ENCODE measurements around the gene OGFOD1.

Gene OGFOD1

DNA sequence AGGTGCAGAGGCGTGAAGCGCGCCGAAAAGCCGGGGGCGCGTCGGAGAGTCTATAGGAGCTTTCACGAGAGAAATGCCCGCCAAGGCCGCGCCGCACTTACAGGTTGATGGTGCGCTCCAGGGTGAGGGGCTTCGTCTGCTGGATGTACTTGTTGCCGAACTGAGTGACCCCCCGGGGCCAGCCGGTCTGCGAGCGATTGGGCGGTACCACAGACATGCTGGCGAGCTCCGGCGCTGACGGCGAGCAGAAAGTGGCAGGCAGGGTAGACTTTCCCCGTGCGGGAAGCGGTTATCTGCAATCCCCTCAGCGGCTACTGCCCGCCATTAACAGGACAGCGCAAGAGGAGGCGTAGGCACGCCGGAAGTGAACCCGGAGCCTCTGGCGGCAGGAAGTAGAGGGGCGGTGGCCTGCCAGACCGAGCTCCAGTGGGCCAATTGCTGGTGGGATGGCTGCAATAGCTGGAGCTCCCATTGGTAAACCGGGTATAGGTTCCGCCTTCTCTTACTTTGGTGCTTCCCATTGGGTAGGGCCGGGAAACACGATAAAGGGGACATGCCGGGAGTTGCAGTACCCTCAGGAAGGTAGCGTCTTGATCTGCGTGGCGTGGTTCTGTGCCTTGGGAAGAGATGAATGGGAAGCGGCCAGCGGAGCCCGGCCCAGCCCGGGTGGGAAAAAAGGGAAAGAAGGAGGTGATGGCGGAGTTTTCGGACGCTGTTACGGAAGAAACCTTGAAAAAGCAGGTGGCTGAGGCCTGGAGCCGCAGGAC is at the start of gene OGFOD1, which contains the start of gene NUDT21:
TSS of gene OGFOD1 (plus strand) at position 569 of the 767 bp plus-strand sequence. CDS start at position 628, 59 bp downstream.
TSS of gene NUDT21 (minus strand) at position 347 of the 767 bp plus-strand sequence. CDS start at position 217, 130 bp downstream.
- peak; percentile 94 to 98 for DNase-seq

DNA sequence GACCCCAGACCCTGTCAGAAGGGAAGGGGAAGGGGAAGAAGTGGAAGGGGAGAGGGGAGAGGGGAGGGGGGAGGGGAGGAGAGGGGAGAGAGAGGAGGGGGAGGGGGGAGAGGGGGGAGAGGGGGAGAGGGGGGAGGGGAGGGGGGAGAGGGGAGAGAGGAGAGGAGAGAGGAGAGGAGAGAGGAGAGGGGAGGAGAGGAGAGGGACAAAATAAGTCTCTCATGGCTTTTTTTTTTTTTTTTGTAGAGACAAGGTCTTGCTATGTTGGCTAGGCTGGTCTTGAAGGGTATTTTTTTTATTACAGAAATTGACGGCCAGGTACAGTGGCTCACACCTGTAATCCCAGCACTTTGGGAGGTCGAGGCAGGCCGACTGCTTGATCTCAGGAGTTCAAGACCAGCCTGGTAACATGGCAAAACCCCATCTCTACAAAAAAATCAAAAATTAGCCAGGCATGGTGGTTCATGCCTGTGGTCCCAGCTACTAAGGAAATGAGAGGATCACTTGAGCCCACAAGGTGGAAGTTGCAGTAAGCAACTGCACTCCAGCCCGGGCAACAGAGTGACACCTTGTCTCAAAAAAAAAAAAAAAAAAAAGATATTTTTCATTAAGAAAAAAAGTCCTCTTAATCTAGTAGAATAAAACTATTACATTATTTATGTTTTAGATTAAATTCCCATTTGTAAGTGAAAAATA is 45.2 kb upstream of the OGFOD1 start:
- DNase-seq = no peak

DNA sequence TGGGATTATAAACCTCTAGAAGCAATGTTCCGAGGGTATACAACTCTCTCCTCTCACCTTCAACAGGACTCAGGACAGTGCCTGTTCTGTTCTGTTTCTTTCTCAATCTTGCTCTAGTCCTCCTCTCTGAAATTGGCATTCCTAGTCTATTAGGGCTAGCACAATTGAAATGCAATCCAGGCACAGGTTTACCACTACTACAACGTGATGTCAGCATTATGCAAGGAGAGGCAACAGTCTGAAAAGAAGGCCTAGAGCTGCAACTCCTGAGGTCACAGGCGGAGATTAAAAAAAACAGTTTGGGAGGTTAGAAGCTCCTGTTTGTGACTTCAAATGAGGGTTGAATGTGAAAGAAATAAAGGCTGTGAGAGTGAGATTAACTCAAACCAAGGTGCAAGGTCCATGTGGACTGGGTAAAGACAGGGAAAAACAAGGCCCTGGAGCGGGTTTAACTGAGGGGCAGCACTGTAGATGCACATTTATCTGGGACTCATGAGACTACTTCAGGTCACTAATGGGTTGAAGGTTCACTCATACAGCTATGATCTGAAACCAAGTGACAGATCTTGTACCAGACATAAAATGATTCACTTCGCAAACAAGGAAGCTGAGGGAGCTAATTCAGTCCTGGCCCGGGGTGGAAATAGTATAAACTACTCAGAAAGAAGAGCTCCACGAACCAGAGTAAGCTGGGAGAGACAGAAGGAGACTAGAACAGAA is 42.8 kb upstream of the OGFOD1 start:
- DNase-seq = no peak

DNA sequence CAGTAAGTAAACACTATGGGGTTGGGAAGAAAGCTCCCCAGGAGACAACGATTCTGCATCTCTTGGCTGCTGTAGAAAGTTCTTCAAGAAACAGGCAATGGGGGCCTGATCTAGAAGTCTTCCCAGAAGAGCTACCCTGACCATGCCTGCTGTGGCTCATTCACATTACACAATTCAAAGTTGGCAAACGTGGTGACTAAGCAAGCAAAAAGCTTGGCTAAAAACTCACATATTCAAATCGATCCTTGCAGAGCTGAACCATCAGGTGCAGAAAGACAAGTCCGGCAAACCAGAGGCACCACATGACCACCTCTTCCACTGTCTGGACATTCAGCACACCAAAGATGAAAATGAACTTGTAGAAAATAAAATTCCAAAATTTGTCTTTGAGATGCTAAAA is 42.2 kb upstream of the OGFOD1 start:
- peak in 1 of 2 donors; percentile 61 for DNase-seq

DNA sequence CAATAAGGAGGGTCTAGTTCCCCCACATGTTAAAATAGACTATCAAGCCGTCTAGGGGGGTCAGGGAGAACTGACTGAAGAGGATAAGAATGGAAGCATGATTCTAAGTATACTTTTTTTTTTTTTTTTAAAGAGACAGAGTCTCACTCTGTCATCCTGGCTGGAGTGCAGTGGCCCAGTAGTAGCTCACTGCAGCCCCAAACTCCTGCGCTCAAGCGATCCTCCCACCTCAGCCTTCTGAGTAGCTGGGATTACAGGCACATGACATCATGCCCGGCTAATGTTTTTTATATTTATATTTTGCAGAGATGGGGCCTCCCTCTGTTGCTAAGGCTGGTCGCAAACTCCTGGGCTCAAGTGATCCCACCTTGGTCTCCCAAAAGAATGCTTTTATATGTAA is 40.2 kb upstream of the OGFOD1 start:
- DNase-seq = no peak

DNA sequence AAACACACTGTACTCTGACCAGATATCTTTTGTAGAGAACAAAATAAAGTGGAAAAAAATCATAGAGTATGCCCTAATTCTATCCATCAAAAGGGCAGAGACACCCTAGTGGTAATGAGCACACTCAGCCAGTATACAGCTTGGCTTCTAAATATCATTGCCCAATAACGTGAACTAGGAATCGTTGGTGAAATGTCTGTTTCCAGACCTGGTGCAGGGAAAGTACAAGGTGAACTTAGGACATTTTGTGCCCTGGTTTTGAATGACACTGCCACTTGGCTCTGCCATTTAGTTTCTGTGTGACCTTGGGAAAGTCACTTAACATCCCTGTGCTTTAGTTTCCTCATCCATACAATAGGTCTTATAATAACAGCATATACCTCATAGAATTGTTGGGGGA is 39.7 kb upstream of the OGFOD1 start:
- DNase-seq = no peak

DNA sequence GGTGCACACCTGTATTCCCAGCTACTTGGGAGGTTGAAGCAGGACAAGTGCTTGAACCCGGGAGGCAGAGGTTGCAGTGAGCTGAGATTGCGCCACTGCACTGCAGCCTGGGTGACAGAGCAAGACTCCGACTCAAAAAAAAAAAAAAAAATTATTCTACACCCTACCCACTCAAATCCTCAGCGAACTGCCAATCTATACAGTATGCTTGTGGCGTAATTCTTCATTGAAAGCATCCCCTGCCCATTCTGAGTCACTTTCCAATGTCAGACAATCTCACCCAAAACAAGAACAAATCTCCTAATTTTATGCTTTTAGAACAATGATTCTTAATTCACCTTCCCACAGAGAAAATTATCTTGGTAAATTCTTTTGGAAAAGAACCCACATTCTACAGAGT is 38.0 kb upstream of the OGFOD1 start:
- DNase-seq = peak; percentile 25 to 64

DNA sequence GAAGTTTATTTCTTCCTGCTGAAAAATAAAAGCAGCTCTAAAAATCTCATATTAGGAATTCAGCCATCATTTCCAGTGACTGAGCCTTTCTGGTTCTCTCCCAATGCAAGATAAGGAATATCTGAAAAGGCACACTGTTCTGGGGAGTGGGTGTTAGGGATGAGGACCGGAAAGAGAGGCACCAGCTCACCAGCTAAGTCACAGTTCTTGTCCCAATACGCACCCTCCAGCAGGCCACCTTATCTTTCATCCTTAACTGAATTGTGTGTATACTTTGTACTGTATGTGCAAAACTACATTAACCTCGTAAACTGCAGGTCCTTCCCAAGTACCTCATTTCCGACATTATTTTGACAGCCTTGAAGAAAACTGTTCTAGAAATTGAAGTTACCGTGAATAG is 37.0 kb upstream of the OGFOD1 start:
- no peak for DNase-seq

DNA sequence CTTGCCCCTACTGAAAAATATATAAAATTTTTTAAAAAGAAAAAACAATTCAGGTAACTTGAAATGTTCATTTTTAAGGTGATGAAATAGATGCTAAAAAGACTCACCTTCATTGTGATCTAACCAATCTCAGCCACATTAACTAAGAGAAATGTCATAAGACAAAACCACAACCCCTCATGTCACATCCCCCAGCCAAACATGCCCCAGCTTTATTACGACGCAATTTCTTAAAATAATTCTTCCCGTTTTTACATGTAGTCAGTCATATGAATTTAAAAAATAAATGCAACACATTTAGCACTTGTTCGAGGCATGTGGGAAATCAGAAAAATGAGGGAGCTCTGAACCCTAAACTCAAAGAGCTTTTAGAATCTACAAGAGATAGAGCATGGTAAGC is 35.5 kb upstream of the OGFOD1 start:
- DNase-seq = peak; percentile 54 to 70

DNA sequence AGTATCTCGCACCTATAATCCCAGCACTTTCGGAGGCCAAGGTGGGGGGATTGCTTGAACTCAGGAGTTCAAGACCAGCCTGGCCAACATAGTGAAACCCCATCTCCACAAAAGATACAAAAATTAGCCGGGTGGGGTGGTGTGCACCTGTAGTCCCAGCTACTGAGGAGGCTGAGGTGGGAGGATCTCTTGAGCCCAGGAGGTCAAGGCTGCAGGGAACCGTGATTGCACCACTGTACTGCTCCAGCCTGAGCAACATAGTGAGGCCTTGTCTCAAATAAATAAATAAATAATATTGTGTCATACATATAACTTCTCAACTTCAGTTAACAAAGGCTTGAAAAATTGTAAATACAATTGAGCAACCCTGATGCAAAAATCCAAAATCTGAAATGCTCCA is 34.2 kb upstream of the OGFOD1 start:
- DNase-seq = no peak

DNA sequence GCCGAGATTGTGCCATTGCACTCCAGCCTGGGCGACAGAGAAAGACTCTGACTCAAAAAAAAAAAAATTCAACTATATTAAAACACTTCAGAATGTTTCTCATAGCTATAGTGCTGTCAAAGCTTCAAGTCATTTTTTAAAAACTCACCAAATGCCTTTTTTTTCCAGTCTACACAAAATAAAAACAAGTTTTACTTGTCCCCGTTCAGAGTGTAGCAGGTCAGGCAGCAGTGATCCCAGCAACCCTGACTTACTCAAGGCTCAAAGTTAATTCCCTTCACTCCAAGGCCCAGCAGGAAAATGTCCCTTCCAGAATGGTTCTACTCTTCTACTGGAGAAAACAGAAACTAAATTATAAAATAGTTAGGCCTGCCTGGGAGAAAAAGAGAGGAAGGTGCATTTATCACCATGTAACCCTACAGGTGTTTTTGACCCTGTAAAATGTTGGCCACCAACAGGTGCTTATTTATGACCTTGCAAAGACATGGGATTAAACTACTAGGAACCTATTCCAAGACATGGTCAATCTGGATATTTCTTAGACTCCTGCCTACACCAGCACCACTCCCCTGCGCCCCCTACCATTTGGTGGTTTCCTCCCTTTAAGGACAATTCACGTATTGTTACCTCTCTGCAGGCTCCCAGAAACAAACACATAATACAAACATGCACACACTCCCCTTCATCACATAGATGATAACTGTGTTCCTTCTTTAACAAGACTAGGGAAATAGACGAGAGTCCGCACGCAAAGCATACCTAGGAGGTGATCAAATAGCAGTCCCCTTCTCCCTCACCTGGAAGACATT is 31.4 kb upstream of the OGFOD1 start:
- no peak for DNase-seq

DNA sequence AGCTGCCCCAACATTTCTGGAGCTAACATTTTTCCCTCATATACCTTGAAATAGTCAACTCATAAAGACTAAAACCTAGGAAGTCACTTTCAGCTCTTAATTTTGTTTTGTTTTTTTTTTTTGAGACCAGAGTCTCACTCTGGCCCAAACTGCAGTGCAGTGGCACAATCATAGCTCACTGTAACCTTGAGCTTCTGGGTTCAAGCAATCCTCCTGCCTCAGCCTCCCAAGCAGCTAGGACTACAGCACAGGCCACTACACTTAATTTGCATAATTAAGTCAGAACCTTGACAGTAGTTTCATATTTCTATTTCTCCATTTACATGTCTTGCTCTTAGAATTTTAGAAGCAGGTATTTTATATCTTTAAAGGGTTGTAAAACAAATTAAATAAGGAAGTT is 30.7 kb upstream of the OGFOD1 start:
- DNase-seq = no peak

DNA sequence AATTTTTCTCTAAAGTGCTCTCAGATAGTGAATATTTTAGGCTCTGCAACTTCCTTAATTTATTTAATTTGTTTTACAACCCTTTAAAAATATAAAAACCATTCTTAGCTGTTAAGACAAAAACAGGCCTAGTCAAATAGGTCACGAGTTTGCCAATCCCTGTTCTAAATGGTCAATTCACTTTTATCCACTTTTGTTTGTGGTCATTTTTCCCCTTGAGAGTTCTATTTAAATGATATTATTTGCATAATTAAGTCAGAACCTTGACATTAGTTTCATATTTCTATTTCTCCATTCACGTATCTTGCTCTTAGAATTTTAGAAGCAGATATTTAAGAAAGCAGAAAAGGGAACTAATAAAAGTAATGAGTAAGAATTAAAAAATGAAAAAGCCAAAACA is 30.0 kb upstream of the OGFOD1 start:
- peak in 1 of 2 donors; percentile 20 for DNase-seq

DNA sequence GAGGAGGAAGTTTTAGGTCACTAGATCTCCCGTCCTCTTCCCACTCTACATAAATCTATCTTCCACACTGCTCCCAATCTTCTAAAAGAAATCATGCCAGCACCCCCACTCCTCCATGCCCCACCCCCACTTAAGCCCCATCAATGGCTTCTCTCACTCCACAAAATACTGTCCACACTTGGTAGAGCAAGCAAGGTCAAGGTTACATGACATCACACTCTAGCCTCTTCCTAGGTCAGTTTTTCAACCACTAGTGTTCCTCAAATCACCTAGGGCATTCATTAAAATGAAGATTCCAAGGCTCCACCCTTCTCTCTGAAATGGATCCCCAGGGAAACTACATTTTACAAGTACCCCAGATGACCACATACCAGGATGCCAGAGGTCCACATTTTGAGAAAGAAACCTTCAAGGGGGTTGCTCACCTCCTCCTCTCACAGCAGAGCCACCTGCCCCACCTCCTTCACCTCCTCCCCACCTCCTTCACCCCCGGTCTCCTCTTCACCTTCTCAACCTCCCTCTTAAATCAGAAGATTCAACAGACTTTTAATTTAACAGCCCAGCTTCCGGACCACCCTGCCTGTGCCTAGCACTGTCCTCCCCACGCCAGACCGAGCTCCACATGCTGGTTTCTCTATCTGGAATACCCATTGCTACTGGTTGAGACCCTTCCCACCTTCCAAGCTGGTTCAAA is 29.2 kb upstream of the OGFOD1 start:
- no peak for DNase-seq

DNA sequence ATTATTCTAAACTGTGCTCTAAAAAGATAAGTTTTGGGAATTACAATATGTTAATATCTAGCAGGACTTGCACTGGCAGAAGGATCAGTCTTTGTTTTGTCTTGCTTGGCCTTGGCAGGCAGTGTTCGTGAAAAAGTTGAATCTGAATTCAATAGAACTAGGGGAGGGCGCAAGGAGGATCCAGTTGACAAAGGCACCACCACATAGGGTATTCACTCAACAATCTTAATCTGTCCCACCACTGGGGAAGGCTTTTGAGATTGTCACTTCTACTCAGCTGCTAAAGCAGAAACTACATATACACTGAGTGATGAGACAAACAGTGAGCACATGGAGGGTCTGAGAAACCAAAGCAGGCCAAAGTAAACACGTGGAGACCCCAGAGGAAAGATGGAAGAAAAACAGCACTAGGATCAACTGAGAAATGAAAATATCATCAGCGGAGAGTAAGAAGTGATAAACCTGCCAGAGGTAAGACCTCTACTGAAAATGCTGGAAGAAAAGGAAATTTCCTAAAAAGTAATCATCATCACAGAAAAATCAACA is 28.4 kb upstream of the OGFOD1 start:
- no peak for DNase-seq

DNA sequence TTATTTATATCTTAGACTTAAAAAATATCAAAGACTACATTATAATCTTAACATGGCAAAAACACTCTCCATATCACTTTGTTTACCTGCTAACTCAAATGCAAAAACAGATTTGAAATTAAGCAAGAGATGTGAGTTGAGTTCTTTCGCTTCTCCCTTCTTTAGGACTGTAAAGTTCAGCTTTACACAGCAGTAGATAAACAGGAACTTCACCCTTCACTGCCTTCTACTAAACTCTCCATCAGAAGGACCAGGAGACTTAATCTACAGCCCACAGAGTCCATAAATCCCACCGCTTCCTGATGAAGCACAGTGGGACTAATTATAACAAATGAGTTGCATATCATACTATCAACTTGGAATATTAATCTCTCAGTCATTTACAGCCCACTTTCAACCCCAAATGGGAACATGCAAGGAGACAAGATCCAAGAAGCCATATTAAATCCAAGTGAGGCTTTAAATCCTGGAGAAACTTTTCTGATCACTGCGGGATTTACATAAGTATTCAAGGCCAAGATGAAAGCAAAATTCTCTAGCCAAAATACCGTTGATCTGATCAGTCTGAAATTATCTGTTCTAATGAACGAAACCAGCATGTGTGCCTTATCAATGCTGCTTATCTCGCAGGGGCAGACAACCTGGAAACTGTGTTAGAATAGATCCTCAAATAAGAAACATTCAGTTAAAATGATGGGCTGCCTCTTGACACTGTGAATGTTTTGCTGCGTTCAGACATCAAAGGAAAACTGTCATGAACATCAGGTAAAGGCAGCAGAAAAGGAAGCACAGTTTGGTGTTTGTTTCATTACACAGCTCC is 27.6 kb upstream of the OGFOD1 start:
- peak; percentile 39 to 52 for DNase-seq

DNA sequence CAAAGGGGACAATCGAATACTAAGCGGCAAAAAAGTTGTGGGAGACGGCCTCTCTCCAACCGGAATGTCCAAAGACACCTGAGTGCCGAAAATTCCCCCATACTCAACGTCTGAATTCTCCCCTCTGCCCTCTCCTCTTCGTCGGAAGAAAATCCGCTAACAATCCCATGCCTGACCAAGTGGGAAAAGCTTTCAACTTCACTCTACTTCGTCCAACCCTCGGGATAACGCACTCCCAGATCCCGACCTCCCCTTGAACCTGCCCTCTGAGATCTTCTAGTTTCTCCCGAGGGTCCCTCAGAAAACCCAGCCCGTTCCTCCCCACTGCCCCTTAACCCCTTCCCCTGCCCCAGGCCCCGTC is 27.0 kb upstream of the OGFOD1 start:
- no peak for DNase-seq

DNA sequence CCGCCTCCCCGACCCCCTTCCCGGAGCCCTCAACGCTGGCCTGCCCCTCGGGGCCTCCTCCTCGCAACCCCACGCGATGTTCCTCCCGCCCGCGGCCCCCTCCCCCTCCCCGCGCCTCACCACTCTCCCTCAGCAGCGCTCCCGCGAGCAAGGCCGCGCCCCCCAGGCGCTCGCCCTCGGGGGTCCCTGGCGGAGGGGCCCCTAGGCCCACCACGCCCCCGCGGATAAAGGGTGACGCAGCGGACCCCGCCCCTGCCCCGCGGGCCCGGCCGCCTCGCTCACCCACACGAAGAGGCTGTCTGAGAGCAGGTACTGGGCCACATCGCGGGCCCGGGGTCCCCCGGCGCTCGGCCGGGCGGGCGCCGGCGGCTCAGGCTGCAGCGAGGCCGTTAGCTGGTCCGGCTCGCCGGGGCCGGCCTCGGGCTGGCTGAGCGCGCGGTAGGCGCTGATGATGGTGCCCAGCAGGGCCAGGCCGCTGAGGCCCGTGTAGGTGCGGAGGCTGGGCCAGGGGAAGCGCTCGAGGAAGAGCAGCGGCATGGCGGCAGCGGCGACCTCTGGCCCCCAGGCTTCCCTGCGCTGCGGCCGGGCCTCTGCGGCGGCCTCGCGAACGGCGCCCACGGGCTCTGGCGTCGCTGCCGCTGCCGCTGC is 26.4 kb upstream of the OGFOD1 start:
- no peak for DNase-seq

DNA sequence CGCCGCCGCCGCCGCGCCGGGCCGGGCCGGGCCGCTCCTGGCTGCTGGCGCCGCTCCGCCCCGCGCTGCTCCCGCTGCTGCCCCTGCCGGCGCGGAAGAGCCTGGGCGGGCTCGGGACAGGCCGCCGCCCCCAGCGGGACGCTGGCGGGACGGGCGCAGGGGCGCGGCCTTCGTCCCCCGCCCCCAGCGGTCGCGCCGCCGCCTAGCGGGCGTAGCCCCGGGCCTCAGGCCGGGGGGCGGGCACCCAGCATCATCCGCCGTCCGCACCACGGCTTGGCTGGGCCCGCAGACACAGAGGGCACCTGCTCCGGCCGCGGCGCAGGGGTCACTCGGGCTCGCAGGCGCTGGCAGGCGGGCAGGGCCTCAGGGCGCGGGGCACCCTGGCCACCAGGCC is 25.9 kb upstream of the OGFOD1 start, which contains the start of gene AMFR:
TSS of gene AMFR (minus strand) at position 107 of the 394 bp plus-strand sequence. CDS start 218 bp downstream, outside the sequence.
- DNase-seq = peak; percentile 83 to 85

DNA sequence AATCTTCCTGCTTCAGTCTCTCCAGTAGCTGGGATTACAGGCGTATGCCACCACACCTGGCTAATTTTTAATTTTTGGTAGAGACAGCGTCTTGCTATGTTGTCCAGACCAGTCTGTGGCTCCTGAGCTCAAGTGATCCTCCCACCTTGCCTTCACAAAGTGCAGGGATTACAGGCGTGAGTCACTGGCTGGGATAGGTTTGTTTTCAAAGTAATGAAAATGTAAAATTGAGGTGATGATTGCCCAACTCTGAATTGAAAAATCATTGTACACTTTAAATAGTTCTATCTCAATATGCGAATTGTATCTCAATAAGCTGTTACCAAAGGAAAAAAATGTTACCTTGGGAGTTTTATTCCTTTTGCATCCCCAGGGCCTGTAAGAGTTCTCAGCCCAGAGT is 24.8 kb upstream of the OGFOD1 start:
- no peak for DNase-seq
